DOHH2 (cell line): ENCODE results near the gene LYSET.

Source experiments
- H3F3A ChIP-seq: fragments of 200-600 bp; sonication (generic), shearing (Covaris generic); 2 replicates; pipeline ENCODE4 v1.6.0; 2016; ENCODE audit warnings: antibody characterized with exemption, mild to moderate bottlenecking; ENCODE audit not compliant: control insufficient read depth, insufficient read depth
- H3K27ac ChIP-seq: fragments of 200-600 bp; sonication (generic); 2 replicates; pipeline ENCODE4 v1.5.1; 2014; ENCODE audit warnings: low read depth, mild to moderate bottlenecking, low read length, moderate library complexity
- H3K27me3 ChIP-seq: fragments of 200-600 bp; sonication (generic); 2 replicates; pipeline ENCODE4 v1.6.1; 2014; ENCODE audit warnings: mild to moderate bottlenecking, low read length, mixed read lengths; ENCODE audit not compliant: control insufficient read depth
- H3K36me3 ChIP-seq: fragments of 200-600 bp; sonication (generic); 2 replicates; pipeline ENCODE4 v1.6.1; 2014; ENCODE audit warnings: mild to moderate bottlenecking, low read length, moderate library complexity, mixed read lengths; ENCODE audit not compliant: control insufficient read depth
- H3K4me1 ChIP-seq: fragments of 200-600 bp; sonication (generic); 2 replicates; pipeline ENCODE4 v1.6.1; 2014; ENCODE audit warnings: mild to moderate bottlenecking, low read length, mixed read lengths; ENCODE audit not compliant: control insufficient read depth
- H3K4me2 ChIP-seq: fragments of 200-600 bp; sonication (generic); 2 replicates; pipeline ENCODE4 v1.6.0; 2014; ENCODE audit warnings: mild to moderate bottlenecking, low read length, moderate library complexity
- H3K4me3 ChIP-seq: fragments of 200-600 bp; sonication (generic); 2 replicates; pipeline ENCODE4 v1.5.1; 2014; ENCODE audit warnings: mild to moderate bottlenecking, low read length, mixed read lengths
- H3K79me2 ChIP-seq: fragments of 200-600 bp; sonication (generic); 2 replicates; pipeline ENCODE4 v1.6.1; 2014; ENCODE audit warnings: mild to moderate bottlenecking, low read length, mixed read lengths; ENCODE audit not compliant: control insufficient read depth
- H3K9me2 ChIP-seq: fragments of 200-600 bp; sonication (generic); replicated peaks from 2 replicates; pipeline ENCODE4 v1.6.1; 2014; ENCODE audit warnings: mild to moderate bottlenecking, low read length, mixed read lengths; ENCODE audit not compliant: control insufficient read depth
- H3K9me3 ChIP-seq: fragments of 200-600 bp; sonication (generic); 2 replicates; pipeline ENCODE4 v1.6.1; 2014; ENCODE audit warnings: antibody characterized with exemption, low read length, mixed read lengths; ENCODE audit not compliant: control insufficient read depth, insufficient read depth
- H4K20me1 ChIP-seq: fragments of 200-600 bp; sonication (generic); 2 replicates; pipeline ENCODE4 v1.6.0; 2014; ENCODE audit warnings: low read depth, mild to moderate bottlenecking, antibody characterized with exemption, low read length, moderate library complexity; ENCODE audit not compliant: control insufficient read depth, insufficient read depth
- CTCF ChIP-seq: fragments of 200-600 bp; sonication (generic); IDR thresholded peaks from one replicate; pipeline ENCODE4 v1.5.1; 2014; ENCODE audit warnings: antibody characterized with exemption, mild to moderate bottlenecking, low read depth, low read length; ENCODE audit not compliant: poor library complexity, severe bottlenecking
- EZH2phosphoT487 ChIP-seq: fragments of 200-600 bp; sonication (generic); IDR thresholded peaks from 2 replicates; pipeline ENCODE4 v1.6.1; 2017; ENCODE audit warnings: borderline replicate concordance, mild to moderate bottlenecking, antibody characterized with exemption, low read length, moderate library complexity, mixed read lengths

Gene LYSET

GRCh38 chr14:93137864-93138263 lies 47.3 kb upstream of the LYSET start:
- H4K20me1 ChIP-seq = no peaks in the 10 kb centered on the region
- no peaks in the 10 kb centered on the region for H3K4me1 ChIP-seq
- no peaks in the 10 kb centered on the region for H3K79me2 ChIP-seq
- H3K36me3 ChIP-seq = no peaks in the 10 kb centered on the region
- no peaks in the 10 kb centered on the region for H3K9me3 ChIP-seq
- H3K4me3 ChIP-seq = no peak overlapping the region
- no peak overlapping the region for H3K27ac ChIP-seq
- no peak overlapping the region for H3K4me2 ChIP-seq
- H3F3A ChIP-seq = no peaks in the 10 kb centered on the region
- no peaks in the 10 kb centered on the region for H3K9me2 ChIP-seq
- H3K27me3 ChIP-seq = no peaks in the 10 kb centered on the region
- TF ChIP-seq EZH2phosphoT487 = no peak
- no peak for TF ChIP-seq CTCF

GRCh38 chr14:93142854-93143652 lies 42.1 kb upstream of the LYSET start:
- no peaks in the 10 kb centered on the region for H3K4me1 ChIP-seq
- no peak overlapping the region for H3K27ac ChIP-seq
- no peaks in the 10 kb centered on the region for H3K79me2 ChIP-seq
- no peaks in the 10 kb centered on the region for H4K20me1 ChIP-seq
- no peaks in the 10 kb centered on the region for H3F3A ChIP-seq
- H3K4me3 ChIP-seq = no peak overlapping the region
- H3K36me3 ChIP-seq = no peaks in the 10 kb centered on the region
- H3K9me3 ChIP-seq = no peaks in the 10 kb centered on the region
- H3K9me2 ChIP-seq = no peaks in the 10 kb centered on the region
- TF ChIP-seq CTCF (no peak), EZH2phosphoT487 (no peak)
- no peak overlapping the region for H3K4me2 ChIP-seq
- peaks cover 7% of the 10 kb centered on the region for H3K27me3 ChIP-seq

- Histone ChIP-seq H3K4me1 (no peaks in the 10 kb centered on the region), H3K9me3 (no peaks in the 10 kb centered on the region), H3K4me3 (no peak overlapping the region), H3K79me2 (no peaks in the 10 kb centered on the region), H4K20me1 (no peaks in the 10 kb centered on the region), H3K36me3 (no peaks in the 10 kb centered on the region), H3K27ac (no peak overlapping the region), H3K9me2 (no peaks in the 10 kb centered on the region), H3K27me3 (peaks cover 7% of the 10 kb centered on the region), H3K4me2 (no peak overlapping the region), H3F3A (no peaks in the 10 kb centered on the region)
- TF ChIP-seq EZH2phosphoT487 (no peak), CTCF (no peak)
Measured at GRCh38 chr14:93146119-93146518, 39.0 kb upstream of the LYSET start.
